MM.1S (cell line): Measurements from ENCODE around the gene TMTC2.
"Not testable (repeated sequence)": the region's sequence is repeated elsewhere in the genome, so short reads cannot be mapped to it uniquely, and the experiment has no call there.

Source experiments
- CTCF ChIP-seq: fragments of 300-600 bp; sonication (generic); IDR thresholded peaks from 2 replicates; pipeline ENCODE4 v1.5.1; 2016; ENCODE audit warnings: antibody characterized with exemption, low read length, mixed read lengths
- EZH2 ChIP-seq: fragments of 300-600 bp; sonication (generic); optimal IDR thresholded peaks from 2 replicates; pipeline ENCODE3; 2017; ENCODE audit warnings: low read depth, mild to moderate bottlenecking, antibody characterized with exemption, low read length, mixed read lengths
- EZH2phosphoT487 ChIP-seq: fragments of 300-600 bp; sonication (generic); IDR thresholded peaks from 2 replicates; pipeline ENCODE4 v1.6.1; 2018; ENCODE audit warnings: antibody characterized with exemption, low read length

GRCh38 chr12:82805004-82805403 is 118.3 kb downstream of the TMTC2 start:
- not testable (repeated sequence) for TF ChIP-seq CTCF, EZH2, EZH2phosphoT487
